Measurements from ENCODE around the gene ZNF772. TPM values are rescaled to one million over a fixed set of nuclear protein-coding genes. Genes with fewer than 3 reads are reported as not detected.

The ZNF772 gene
- total RNA-seq: 13.0 and 17.8 TPM in 2 replicates

GRCh38 chr19:57477191-57478008, at the start of gene ZNF772:
Gene ZNF772 (minus strand): TSS chr19:57477566. CDS start chr19:57477309, 257 bp downstream.

GRCh38 chr19:57499680-57500395, 22.5 kb upstream of the ZNF772 start, which contains the start of gene ZNF773:
Gene ZNF773 (plus strand): TSS chr19:57499938. CDS start chr19:57500081, 143 bp downstream.

GRCh38 chr19:57487477-57488298, 10.3 kb upstream of the ZNF772 start, which contains the start of gene ZNF419:
Gene ZNF419 (plus strand): TSS chr19:57487750. CDS start chr19:57487951, 201 bp downstream.

GRCh38 chr19:57435062-57435978, 42.0 kb downstream of the ZNF772 start, which contains the start of gene ZNF749:
Gene ZNF749 (plus strand): TSS chr19:57435325. CDS start chr19:57435579, 254 bp downstream.

Other genes starting within 250 kb of the ZNF772 start
- 0.19 and 0.65 TPM in 2 replicates for gene AURKC, start 246.5 kb downstream of the ZNF772 start, total RNA-seq
- 16.4 and 31.0 TPM in 2 replicates for gene ZNF805, start 236.9 kb downstream of the ZNF772 start, total RNA-seq
- 30.4 and 106 TPM in 2 replicates for gene ZNF460, start 197.1 kb downstream of the ZNF772 start, total RNA-seq
- gene ZNF543, start 157.1 kb downstream of the ZNF772 start, total RNA-seq: 7.6 and 11.2 TPM in 2 replicates
- 6.0 and 9.4 TPM in 2 replicates for gene ZNF304, start 126.3 kb downstream of the ZNF772 start, total RNA-seq
- gene TRAPPC2B, start 114.0 kb downstream of the ZNF772 start, total RNA-seq: 6.0 and 6.3 TPM in 2 replicates
- gene ZNF547, start 114.0 kb downstream of the ZNF772 start, total RNA-seq: 2.4 and 4.3 TPM in 2 replicates
- 10.2 and 16.0 TPM in 2 replicates for gene ZNF548, start 87.7 kb downstream of the ZNF772 start, total RNA-seq
- gene ZNF17, start 66.4 kb downstream of the ZNF772 start, total RNA-seq: 6.3 and 13.4 TPM in 2 replicates
- gene ZNF749, start 42.2 kb downstream of the ZNF772 start, total RNA-seq: 8.7 and 15.6 TPM in 2 replicates
- 0.16 and 0.57 TPM in 2 replicates for gene VN1R1, start 20.4 kb downstream of the ZNF772 start, total RNA-seq
- 8.3 and 13.8 TPM in 2 replicates for gene ZNF419, start 10.2 kb upstream of the ZNF772 start, total RNA-seq
- gene ZNF773, start 22.4 kb upstream of the ZNF772 start, total RNA-seq: 5.5 and 11.0 TPM in 2 replicates
- gene ZNF549, start 49.8 kb upstream of the ZNF772 start, total RNA-seq: 2.6 and 5.5 TPM in 2 replicates
- gene ZNF550, start 82.3 kb upstream of the ZNF772 start, total RNA-seq: 3.7 and 10.3 TPM in 2 replicates
- gene ZNF416, start 101.3 kb upstream of the ZNF772 start, total RNA-seq: 3.9 and 4.3 TPM in 2 replicates
- 3.4 TPM in 2 replicates for gene ZIK1, start 106.6 kb upstream of the ZNF772 start, total RNA-seq
- gene ZNF530, start 122.3 kb upstream of the ZNF772 start, total RNA-seq: 2.4 and 2.5 TPM in 2 replicates
- gene ZNF134, start 136.7 kb upstream of the ZNF772 start, total RNA-seq: 11.3 and 16.2 TPM in 2 replicates
- gene ZNF211, start 155.6 kb upstream of the ZNF772 start, total RNA-seq: 8.3 and 11.6 TPM in 2 replicates
- gene ZSCAN4, start 191.4 kb upstream of the ZNF772 start, total RNA-seq: not detected in 2 replicates
- 6.0 and 7.9 TPM in 2 replicates for gene ZNF551, start 204.4 kb upstream of the ZNF772 start, total RNA-seq
- 1.3 and 1.4 TPM in 2 replicates for gene ZNF154, start 231.6 kb upstream of the ZNF772 start, total RNA-seq